Ascending aorta (tissue), 2 donors: ENCODE data around the gene MT1M. TPM values are rescaled to one million over a fixed set of nuclear protein-coding genes. Genes with fewer than 3 reads are reported as not detected.

ENCODE experiments used
- DNase-seq, 2 donors: peaks; one replicate each; pipeline ENCODE4 v3.0.0-alpha.2; 2019; ENCODE audit warnings: low spot score in 2 of 2
- H3K27ac ChIP-seq, 2 donors: fragments of 200-600 bp; sonication (generic); one replicate each; pipeline ENCODE4 v1.5.1; 2016 to 2017; ENCODE audit warnings: mild to moderate bottlenecking in 1 of 2
- H3K27me3 ChIP-seq: fragments of 200-600 bp; sonication (generic); one replicate; pipeline ENCODE4 v1.5.1; 2017
- H3K36me3 ChIP-seq, 2 donors: fragments of 200-600 bp; sonication (generic); one replicate each; pipeline ENCODE4 v1.5.1; 2016
- H3K4me1 ChIP-seq, 2 donors: fragments of 200-600 bp; sonication (generic); one replicate each; pipeline ENCODE4 v1.5.1; 2016 to 2017; ENCODE audit warnings: mild to moderate bottlenecking in 1 of 2
- H3K4me3 ChIP-seq, 2 donors: fragments of 200-600 bp; sonication (generic); one replicate each; pipeline ENCODE4 v1.5.1; 2016 to 2017; ENCODE audit warnings: mild to moderate bottlenecking in 1 of 2
- H3K9me3 ChIP-seq, 2 donors: fragments of 200-600 bp; sonication (generic); one replicate each; pipeline ENCODE4 v1.5.1; 2016
- CTCF ChIP-seq, 3 experiments: fragments of 200-600 bp in 2 of 3; fragments of 450-650 bp in 1 of 3; sonication (generic) in 2 of 3; IDR thresholded peaks; one replicate each; pipeline ENCODE4 v1.5.1; 2016 to 2019; ENCODE audit warnings: antibody characterized with exemption in 3 of 3, mild to moderate bottlenecking in 1 of 3, moderate library complexity in 1 of 3
- intact Hi-C: fragments of 100-400 bp; cut with DNase I; formaldehyde crosslinking; loops from one replicate; pipeline ENCODE4 v1.15.1; 2023
- total RNA-seq: library from RNA; depleted of rRNA; stranded (reverse); fragments of >200 nt; gene quantifications from one replicate; pipeline ENCODE4 v1.1.0, GENCODE V29; 2016

Gene MT1M
- total RNA-seq, 1 donor from 2014 or later: 105 TPM

- Histone ChIP-seq H3K4me1 (no peaks in the 10 kb centered on the region), H3K9me3 (no peaks in the 10 kb centered on the region), H3K36me3 (no peaks in the 10 kb centered on the region), H3K4me3 (no peak overlapping the region), H3K27ac (no peak overlapping the region), H3K27me3 (no peaks in the 10 kb centered on the region)
- intact Hi-C loops: no loop called here
- no peak for TF ChIP-seq CTCF (IDR thresholded peaks at IDR 0.05)
- DNase-seq: no peak
Observed at GRCh38 chr16:56649271-56649670, 16.8 kb downstream of the MT1M start.

- H3K4me3 ChIP-seq: no peak overlapping the region
- intact Hi-C loops: no loop called here
- no peak for DNase-seq
- H3K27me3 ChIP-seq: no peaks in the 10 kb centered on the region
- H3K9me3 ChIP-seq: no peaks in the 10 kb centered on the region
- no peak for TF ChIP-seq CTCF (IDR thresholded peaks at IDR 0.05)
- no peaks in the 10 kb centered on the region for H3K36me3 ChIP-seq
- H3K4me1 ChIP-seq: no peaks in the 10 kb centered on the region
- no peak overlapping the region for H3K27ac ChIP-seq
Observed at GRCh38 chr16:56649820-56650219, 17.4 kb downstream of the MT1M start.

GRCh38 chr16:56651586-56651985, 19.1 kb downstream of the MT1M start, which contains the start of gene MT1B:
Gene MT1B, plus strand, starts transcription at chr16:56651886. Its CDS starts 68 bp downstream, at chr16:56651954.
- H3K27ac ChIP-seq: no peak within 1 kb of the TSS
- no peaks in the 10 kb centered on the region for H3K27me3 ChIP-seq
- no peaks in the 10 kb centered on the region for H3K36me3 ChIP-seq
- H3K4me3 ChIP-seq: no peak within 1 kb of the TSS
- H3K4me1 ChIP-seq: no peaks in the 10 kb centered on the region
- TF ChIP-seq CTCF (IDR thresholded peaks at IDR 0.05): no peak
- no peak for DNase-seq
- intact Hi-C loops: no loop called here
- H3K9me3 ChIP-seq: no peaks in the 10 kb centered on the region

- intact Hi-C loops: no loop called here
Observed at GRCh38 chr16:56652600-56652999, 20.1 kb downstream of the MT1M start.

GRCh38 chr16:56653218-56653617, 20.8 kb downstream of the MT1M start:
- Histone ChIP-seq H3K36me3 (no peaks in the 10 kb centered on the region), H3K9me3 (no peaks in the 10 kb centered on the region), H3K27ac (no peak overlapping the region), H3K27me3 (no peaks in the 10 kb centered on the region), H3K4me1 (peaks cover 4 to 9% of the 10 kb centered on the region in 2 donors), H3K4me3 (no peak overlapping the region)
- no peak for TF ChIP-seq CTCF (IDR thresholded peaks at IDR 0.05)
- DNase-seq: no peak
- intact Hi-C loops: no loop called here

More at GRCh38 chr16:56652600-56652999, 20.1 kb downstream of the MT1M start:
- H3K27ac ChIP-seq: no peak overlapping the region
- H3K27me3 ChIP-seq: no peaks in the 10 kb centered on the region
- no peaks in the 10 kb centered on the region for H3K9me3 ChIP-seq
- no peaks in the 10 kb centered on the region for H3K36me3 ChIP-seq
- TF ChIP-seq CTCF (IDR thresholded peaks at IDR 0.05): no peak
- no peak overlapping the region for H3K4me3 ChIP-seq
- DNase-seq: no peak
- peaks cover under 1 to 4% of the 10 kb centered on the region in 2 donors for H3K4me1 ChIP-seq
